Subcutaneous abdominal adipose tissue (tissue), 5 donors: Measurements from ENCODE around the gene ARL2.
"Not testable (repeated sequence)": the region's sequence is repeated elsewhere in the genome, so short reads cannot be mapped to it uniquely, and the experiment has no call there.

Experiments used
- H3K27ac ChIP-seq: one replicate; pipeline ENCODE4 v1.7.0; 2013; ENCODE audit warnings: low read depth, mild to moderate bottlenecking, inconsistent platforms, low read length, moderate library complexity
- H3K27me3 ChIP-seq, 5 donors: one replicate each; pipeline ENCODE4 v1.7.0; 2013; ENCODE audit warnings: low read length in 5 of 5, inconsistent platforms in 1 of 5; ENCODE audit not compliant: control insufficient read depth in 5 of 5, insufficient read depth in 4 of 5
- H3K36me3 ChIP-seq, 5 donors: one replicate each; pipeline ENCODE4 v1.7.0; 2013; ENCODE audit warnings: low read length in 5 of 5; ENCODE audit not compliant: control insufficient read depth in 5 of 5, insufficient read depth in 5 of 5
- H3K4me1 ChIP-seq, 5 donors: one replicate each; pipeline ENCODE4 v1.7.0; 2013; ENCODE audit warnings: low read length in 5 of 5, mild to moderate bottlenecking in 3 of 5, moderate library complexity in 1 of 5; ENCODE audit not compliant: control insufficient read depth in 5 of 5, insufficient read depth in 5 of 5
- H3K4me3 ChIP-seq, 5 donors: one replicate each; pipeline ENCODE4 v1.7.0; 2013; ENCODE audit warnings: low read length in 5 of 5, low read depth in 1 of 5
- H3K9ac ChIP-seq, 5 donors: one replicate each; pipeline ENCODE4 v1.7.0; 2013; ENCODE audit warnings: low read length in 5 of 5, mild to moderate bottlenecking in 4 of 5, moderate library complexity in 3 of 5
- H3K9me3 ChIP-seq, 5 donors: one replicate each; pipeline ENCODE4 v1.7.0; 2013; ENCODE audit warnings: low read length in 5 of 5; ENCODE audit not compliant: control insufficient read depth in 5 of 5
- donor health status: healthy.
- donor health status: healthy.
- donor health status: healthy.
- donor health status: healthy.
- donor health status: healthy.

Gene ARL2

DNA sequence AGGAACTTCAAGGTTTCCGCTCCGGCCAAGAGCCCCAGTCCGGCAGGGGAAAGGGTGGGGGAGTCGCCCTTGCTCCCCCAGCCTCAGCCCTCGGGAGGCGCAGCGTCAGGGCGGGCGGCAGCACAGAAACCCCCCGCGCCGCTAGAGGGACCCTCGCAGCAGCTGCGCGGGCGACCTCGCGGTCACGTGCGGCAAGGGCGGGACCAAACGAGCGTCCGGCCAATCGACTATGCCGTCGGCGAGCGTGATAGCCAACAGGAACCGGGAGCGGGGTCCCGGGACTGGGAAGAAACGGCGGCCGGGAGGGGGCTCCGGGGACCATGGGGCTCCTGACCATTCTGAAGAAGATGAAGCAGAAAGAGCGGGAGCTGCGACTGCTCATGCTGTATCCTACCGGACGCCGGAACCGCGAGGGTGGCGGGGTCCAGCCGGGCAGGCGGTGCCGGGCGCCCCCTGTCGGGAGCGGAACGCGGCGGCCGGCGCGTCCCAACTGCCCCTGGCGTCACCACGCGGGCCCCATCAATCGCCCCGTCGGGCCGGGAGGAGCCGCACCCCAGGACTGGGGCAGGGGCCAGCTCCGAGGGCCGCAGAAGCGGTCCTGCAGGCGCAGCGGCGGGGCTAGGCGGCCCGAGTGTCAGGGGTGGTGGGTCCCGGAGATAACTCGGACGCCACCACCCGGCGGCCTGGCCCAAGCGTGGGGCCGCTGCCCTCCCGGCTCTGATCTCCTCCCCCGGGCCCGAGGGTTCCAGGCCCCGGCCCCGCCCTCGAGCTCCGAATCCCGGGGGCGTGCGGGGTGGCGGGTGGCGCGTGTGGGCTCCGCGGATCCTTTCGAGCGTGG is at the start of gene ARL2:
Gene ARL2 (plus strand): TSS at position 273 of the 838 bp plus-strand sequence. CDS start 48 bp downstream, at position 321.
- H3K9me3 ChIP-seq: no peaks in the 10 kb centered on the region
- peak within 1 kb of the TSS; percentile 38 to 96 (median 93) for H3K9ac ChIP-seq
- no peaks in the 10 kb centered on the region for H3K27me3 ChIP-seq
- peak within 1 kb of the TSS; percentile 96 for H3K27ac ChIP-seq
- H3K4me3 ChIP-seq: peak within 1 kb of the TSS; percentile 69 to 93 (median 86)
- H3K36me3 ChIP-seq: peaks cover 0 to 13% (median 8%) of the 10 kb centered on the region in 5 donors
- peaks cover 3 to 31% (median 19%) of the 10 kb centered on the region in 5 donors for H3K4me1 ChIP-seq

DNA sequence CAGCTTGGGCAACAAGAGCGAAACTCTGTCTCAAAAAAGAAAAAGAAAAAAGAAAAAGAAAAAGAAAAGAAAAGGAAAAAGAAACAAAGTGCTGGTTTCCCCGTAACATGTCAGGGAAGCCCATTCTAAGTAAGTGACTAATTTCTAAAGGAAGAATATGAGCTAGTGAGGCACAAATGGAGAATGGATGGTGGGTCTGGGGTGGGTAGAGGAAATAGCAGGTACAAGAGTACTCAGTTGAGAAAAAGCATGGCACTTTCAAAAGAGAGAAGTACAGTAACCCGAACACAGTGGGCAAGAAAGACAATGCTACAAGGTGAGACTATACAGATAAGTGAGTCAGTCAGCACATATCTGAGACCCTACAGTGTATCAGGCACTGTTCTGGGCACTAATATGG is 46.6 kb upstream of the ARL2 start:
- H3K36me3 ChIP-seq: no peaks in the 10 kb centered on the region

DNA sequence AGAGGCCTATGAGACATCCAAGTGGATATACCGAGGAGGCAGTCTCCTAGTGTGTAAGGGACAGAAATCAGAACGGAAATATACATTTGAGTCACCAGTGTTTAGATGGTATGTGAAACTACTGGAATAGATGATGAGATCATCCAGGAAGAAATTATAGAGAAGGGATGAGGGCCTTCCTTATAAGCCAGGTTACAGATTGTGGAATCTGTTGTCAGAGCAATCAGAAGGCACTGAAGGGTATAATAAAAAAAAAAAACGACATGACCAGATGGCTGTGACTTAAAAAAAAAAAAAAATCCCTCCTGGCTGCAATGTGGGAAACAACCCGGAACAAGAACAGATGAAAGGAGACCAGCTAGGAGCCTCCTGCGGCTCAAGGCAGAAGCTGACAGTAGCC is 44.8 kb upstream of the ARL2 start:
- Histone ChIP-seq H3K4me1 (peaks cover 0 to 12% (median 12%) of the 10 kb centered on the region in 5 donors), H3K27ac (no peak overlapping the region), H3K27me3 (no peaks in the 10 kb centered on the region), H3K9ac (peak overlapping the region in 1 of 5 donors; percentile 4), H3K4me3 (no peak overlapping the region), H3K9me3 (no peaks in the 10 kb centered on the region), H3K36me3 (no peaks in the 10 kb centered on the region)

More for the DNA sequence above, 46.6 kb upstream of the ARL2 start:
- H3K9ac ChIP-seq: no peak overlapping the region
- H3K4me1 ChIP-seq: peaks cover 0 to 11% (median 11%) of the 10 kb centered on the region in 5 donors
- H3K27ac ChIP-seq: no peak overlapping the region
- no peaks in the 10 kb centered on the region for H3K27me3 ChIP-seq
- H3K4me3 ChIP-seq: no peak overlapping the region
- no peaks in the 10 kb centered on the region for H3K9me3 ChIP-seq

DNA sequence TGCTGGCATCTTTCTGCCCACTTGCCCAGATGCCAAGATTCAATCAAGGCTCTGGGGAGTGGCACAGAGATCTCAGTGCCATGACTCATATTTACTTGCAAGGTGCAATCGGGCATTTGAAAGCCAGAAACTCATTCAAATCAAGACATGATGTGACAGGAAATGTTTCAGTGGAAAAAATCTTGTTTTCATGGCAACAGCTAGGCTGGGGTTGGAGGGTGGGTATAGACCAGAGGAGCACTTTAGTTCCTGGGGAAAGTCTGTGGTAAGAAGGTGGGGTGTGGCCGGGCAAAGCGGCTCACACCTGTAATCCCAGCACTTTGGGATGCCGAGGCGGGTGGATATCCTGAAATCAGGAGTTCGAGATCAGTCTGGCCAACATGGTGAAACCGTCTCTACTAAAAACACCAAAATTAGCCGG is 43.2 kb upstream of the ARL2 start:
- H3K27ac ChIP-seq: no peak overlapping the region

DNA sequence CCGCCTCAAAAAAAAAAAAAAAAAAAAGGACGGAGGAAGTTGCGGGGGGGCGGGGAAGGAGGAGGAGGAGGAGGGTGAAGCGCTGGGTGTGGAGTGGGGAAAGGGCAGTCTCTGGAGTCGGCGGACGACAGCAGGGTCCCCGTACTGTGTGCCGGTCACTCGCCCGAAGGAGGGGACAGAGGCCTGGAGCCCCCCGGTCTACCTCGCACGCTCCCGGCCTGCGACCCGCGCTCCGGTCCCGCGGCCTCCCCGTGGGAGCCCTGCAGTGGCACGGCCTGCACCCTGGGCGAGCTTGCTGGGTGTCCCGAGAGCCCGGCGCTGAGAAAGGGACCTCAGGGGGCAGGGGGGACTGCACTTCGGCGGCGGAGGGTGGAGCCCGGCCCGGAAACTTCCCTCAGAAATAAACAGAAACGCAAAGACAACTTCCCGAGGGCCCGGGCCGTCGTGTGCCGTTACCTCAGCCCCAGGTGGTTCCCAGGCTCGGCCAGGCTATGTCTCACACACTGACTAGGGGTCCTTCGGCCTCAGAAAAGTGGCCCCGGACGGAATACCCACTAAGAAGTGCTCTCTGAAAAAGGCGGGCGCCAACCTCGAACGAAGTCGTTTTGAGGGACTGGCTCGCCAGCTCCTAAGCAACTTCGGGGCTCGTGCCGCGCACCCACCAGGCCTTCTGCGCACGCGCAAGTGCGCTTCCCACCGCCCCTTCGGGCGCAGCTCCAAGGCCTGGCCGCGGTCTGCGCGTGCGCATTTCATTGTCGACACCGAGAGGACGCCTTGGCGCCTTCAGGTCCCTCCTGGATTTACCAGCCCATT is 42.3 kb upstream of the ARL2 start, which contains the start of gene MAJIN:
Gene MAJIN (minus strand): TSS at position 688 of the 813 bp plus-strand sequence. CDS start 12,703 bp downstream, outside the sequence.
- peak within 1 kb of the TSS; percentile 56 to 71 (median 60) for H3K4me3 ChIP-seq
- peaks cover 0 to 12% (median 12%) of the 10 kb centered on the region in 5 donors for H3K4me1 ChIP-seq
- no peaks in the 10 kb centered on the region for H3K36me3 ChIP-seq
- no peaks in the 10 kb centered on the region for H3K9me3 ChIP-seq
- H3K9ac ChIP-seq: peak within 1 kb of the TSS in 4 of 5 donors; percentile 7 to 56 (median 45)
- H3K27me3 ChIP-seq: peaks cover 0 to 4% (median 0%) of the 10 kb centered on the region in 5 donors
- H3K27ac ChIP-seq: no peak within 1 kb of the TSS

More for the DNA sequence above, 43.2 kb upstream of the ARL2 start:
- Histone ChIP-seq H3K4me1 (peaks cover 0 to 12% (median 12%) of the 10 kb centered on the region in 5 donors), H3K27me3 (no peaks in the 10 kb centered on the region), H3K36me3 (no peaks in the 10 kb centered on the region), H3K9ac (no peak overlapping the region), H3K9me3 (no peaks in the 10 kb centered on the region), H3K4me3 (no peak overlapping the region)

DNA sequence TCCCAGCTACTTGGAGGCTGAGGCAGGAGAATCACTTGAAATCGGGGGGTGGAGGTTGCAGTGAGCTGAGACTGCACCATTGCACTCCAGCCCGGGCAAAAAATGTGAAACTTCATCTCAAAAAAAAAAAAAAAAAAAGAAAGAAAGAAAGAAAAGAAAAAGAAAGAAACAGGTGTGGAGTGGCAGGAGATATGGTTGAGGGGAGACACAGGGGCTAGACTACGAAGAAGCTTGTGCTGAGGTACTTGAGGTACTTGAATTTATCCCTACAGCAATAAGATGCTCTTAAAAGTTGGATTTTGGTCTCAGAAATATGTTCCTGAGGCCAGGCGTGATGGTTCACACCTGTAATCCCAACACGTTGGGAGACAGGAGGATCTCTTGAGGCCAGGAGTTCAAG is 39.8 kb upstream of the ARL2 start:
- peaks cover 0 to 12% (median 12%) of the 10 kb centered on the region in 5 donors for H3K4me1 ChIP-seq
- H3K36me3 ChIP-seq: no peaks in the 10 kb centered on the region
- no peak overlapping the region for H3K4me3 ChIP-seq
- no peak overlapping the region for H3K9ac ChIP-seq
- H3K27ac ChIP-seq: no peak overlapping the region
- no peaks in the 10 kb centered on the region for H3K9me3 ChIP-seq
- H3K27me3 ChIP-seq: peaks cover 0 to 7% (median 0%) of the 10 kb centered on the region in 5 donors

DNA sequence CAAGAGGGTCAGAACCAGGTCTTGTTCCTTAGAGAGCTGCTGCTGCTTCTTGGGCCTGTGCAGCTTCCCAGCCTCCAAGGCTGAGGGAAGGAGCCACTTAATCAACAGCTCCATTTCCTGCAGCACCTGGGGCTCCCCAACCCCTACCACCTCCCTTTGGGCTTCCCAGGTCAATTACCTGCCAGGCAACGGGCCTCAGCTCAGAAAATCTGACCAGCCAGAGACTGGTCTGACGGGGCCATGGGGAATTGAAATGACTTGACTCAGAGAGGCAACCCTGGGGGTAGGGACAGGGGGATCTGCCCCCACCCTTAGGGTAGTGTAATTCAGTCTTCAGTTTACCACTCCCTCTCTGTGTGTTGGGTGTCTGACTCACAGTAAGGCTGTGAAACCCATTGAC is 37.3 kb upstream of the ARL2 start:
- H3K27ac ChIP-seq: no peak overlapping the region
- H3K27me3 ChIP-seq: peaks cover 0 to 7% (median 0%) of the 10 kb centered on the region in 5 donors
- peaks cover 0 to 8% (median 8%) of the 10 kb centered on the region in 5 donors for H3K4me1 ChIP-seq
- H3K9ac ChIP-seq: no peak overlapping the region
- no peak overlapping the region for H3K4me3 ChIP-seq
- H3K36me3 ChIP-seq: no peaks in the 10 kb centered on the region
- H3K9me3 ChIP-seq: no peaks in the 10 kb centered on the region

DNA sequence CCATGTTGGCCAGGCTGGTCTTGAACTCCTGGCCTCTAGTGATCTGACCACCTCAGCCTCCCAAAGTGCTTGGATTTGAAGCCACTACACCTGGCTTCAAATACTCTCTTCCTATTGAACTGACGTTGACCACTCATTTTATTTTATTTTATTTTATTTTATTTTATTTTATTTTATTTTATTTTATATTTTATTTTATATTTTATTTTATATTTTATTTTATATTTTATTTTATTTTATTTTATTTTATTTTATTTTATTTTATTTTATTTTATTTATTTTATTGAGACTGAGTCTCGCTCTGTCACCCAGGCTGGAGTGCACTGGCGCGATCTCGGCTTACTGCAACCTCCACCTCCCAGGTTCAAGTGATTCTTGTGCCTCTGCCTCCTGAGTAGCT is 30.6 kb upstream of the ARL2 start:
- not testable (repeated sequence) for H3K27me3 ChIP-seq, H3K27ac ChIP-seq, H3K9ac ChIP-seq

DNA sequence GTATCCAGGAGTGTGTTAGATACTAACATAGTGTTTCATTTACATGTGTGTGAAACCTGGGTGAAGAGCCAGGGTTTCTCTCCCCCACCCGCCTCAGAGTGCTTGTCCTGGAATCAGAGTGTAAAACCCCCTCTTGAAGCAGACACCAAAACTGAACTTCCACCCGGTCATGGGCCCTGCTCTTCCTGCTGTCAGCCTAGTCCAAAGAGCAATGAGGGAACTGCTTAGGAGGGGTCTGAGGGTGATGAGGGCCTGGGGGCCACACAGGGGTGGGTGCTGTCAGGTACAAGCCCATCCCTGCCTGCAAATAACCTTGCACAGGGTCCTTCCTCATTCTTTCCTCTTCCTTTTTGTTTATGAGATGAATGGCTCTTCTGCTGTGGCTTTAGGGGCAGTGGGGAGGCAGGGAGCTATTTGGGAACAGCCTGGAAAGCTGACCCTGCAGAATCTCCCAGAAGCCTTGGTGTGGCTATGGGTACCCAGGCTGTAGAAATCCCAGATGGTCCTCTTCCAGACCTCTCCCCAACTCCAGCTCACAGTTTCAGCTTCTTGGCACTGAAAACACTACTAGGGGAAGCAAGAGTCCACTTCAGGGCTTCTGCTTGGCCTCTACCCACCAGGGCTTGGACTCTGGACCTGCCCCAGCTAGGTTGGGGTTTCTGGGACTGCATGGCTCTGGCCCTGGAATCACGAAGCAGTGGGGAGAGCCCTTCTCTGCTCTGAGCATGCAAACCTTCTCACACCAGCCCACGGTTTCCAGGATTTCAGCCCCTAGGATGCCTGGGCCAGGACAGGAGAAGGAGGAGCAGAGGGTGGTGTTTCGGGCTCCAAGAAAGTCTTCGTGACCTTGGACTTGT is 25.7 kb upstream of the ARL2 start:
- peaks cover 0 to 5% (median 0%) of the 10 kb centered on the region in 5 donors for H3K27me3 ChIP-seq
- peaks cover 0 to 32% (median 17%) of the 10 kb centered on the region in 5 donors for H3K4me1 ChIP-seq
- H3K4me3 ChIP-seq: no peak overlapping the region
- no peak overlapping the region for H3K9ac ChIP-seq
- no peak overlapping the region for H3K27ac ChIP-seq
- H3K36me3 ChIP-seq: no peaks in the 10 kb centered on the region
- H3K9me3 ChIP-seq: no peaks in the 10 kb centered on the region

More for the DNA sequence above, 30.6 kb upstream of the ARL2 start:
- H3K4me3 ChIP-seq, H3K36me3 ChIP-seq, H3K9me3 ChIP-seq, H3K4me1 ChIP-seq: not testable (repeated sequence)
